ENCODE results near the gene NLGN1. TPM values are rescaled to one million over a fixed set of nuclear protein-coding genes. Genes with fewer than 3 reads are reported as not detected.

NLGN1 gene
- total and polyA plus RNA-seq, 2 of the 13 experiments (the other 11 are each of a cell fraction or from before 2014, with no cell fraction given): not detected

- TF ChIP-seq MNT (IDR thresholded peaks at IDR 0.05): peak; percentile 83
- TF ChIP-seq PRDM15 (CRISPR knock-in tag; IDR thresholded peaks at IDR 0.05): no peak
- TF ChIP-seq, protein P1, sequence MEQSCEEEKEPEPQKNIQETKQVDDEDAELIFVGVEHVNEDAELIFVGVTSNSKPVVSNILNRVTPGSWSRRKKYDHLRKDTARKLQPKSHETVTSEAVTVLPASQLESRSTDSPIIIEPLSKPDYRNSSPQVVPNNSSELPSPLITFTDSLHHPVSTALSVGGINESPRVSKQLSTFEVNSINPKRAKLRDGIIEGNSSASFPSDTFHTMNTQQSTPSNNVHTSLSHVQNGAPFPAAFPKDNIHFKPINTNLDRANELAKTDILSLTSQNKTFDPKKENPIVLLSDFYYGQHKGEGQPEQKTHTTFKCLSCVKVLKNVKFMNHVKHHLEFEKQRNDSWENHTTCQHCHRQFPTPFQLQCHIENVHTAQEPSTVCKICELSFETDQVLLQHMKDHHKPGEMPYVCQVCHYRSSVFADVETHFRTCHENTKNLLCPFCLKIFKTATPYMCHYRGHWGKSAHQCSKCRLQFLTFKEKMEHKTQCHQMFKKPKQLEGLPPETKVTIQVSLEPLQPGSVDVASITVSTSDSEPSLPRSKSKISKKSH (CRISPR knock-in tag; IDR thresholded peaks at IDR 0.05; ENCODE audit: borderline replicate concordance): no peak
- no peak for TF ChIP-seq HMG20A (CRISPR knock-in tag; IDR thresholded peaks at IDR 0.05; ENCODE audit: borderline replicate concordance)
- no peak for TF ChIP-seq TEAD2 (CRISPR knock-in tag; IDR thresholded peaks at IDR 0.05)
- TF ChIP-seq, protein P2, sequence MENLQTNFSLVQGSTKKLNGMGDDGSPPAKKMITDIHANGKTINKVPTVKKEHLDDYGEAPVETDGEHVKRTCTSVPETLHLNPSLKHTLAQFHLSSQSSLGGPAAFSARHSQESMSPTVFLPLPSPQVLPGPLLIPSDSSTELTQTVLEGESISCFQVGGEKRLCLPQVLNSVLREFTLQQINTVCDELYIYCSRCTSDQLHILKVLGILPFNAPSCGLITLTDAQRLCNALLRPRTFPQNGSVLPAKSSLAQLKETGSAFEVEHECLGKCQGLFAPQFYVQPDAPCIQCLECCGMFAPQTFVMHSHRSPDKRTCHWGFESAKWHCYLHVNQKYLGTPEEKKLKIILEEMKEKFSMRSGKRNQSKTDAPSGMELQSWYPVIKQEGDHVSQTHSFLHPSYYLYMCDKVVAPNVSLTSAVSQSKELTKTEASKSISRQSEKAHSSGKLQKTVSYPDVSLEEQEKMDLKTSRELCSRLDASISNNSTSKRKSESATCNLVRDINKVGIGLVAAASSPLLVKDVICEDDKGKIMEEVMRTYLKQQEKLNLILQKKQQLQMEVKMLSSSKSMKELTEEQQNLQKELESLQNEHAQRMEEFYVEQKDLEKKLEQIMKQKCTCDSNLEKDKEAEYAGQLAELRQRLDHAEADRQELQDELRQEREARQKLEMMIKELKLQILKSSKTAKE (CRISPR knock-in tag; IDR thresholded peaks at IDR 0.05; ENCODE audit: borderline replicate concordance): no peak
- no peak for TF ChIP-seq ASH2L (IDR thresholded peaks at IDR 0.05; ENCODE audit: insufficient read length, low read depth, low read length)
Measured at GRCh38 chr3:173688216-173688842, 290.8 kb downstream of the NLGN1 start.

More at GRCh38 chr3:173688216-173688842, 290.8 kb downstream of the NLGN1 start:
- no peaks in the 10 kb centered on the region for H3K4me1 ChIP-seq (ENCODE audit: insufficient read depth, low read length)
- H4K20me1 ChIP-seq (ENCODE audit: insufficient read depth, low read length): no peaks in the 10 kb centered on the region
- no peak overlapping the region for H2AFZ ChIP-seq (ENCODE audit: low read length)
- H3K4me3 ChIP-seq (replicated peaks in 1 of 3; ENCODE audit: insufficient read depth in 1 of 3, low read depth in 2 of 3, low read length in 3 of 3): no peak overlapping the region
- no peak for FAIRE-seq
- H3K9ac ChIP-seq (ENCODE audit: insufficient read depth, low read depth, low read length): no peak overlapping the region
- H3K27ac ChIP-seq (ENCODE audit: extremely low read length, insufficient read depth, low read length): no peak overlapping the region
- no peak overlapping the region for H3K4me2 ChIP-seq (ENCODE audit: low read depth, low read length)
- no TSS peak for BruUV-seq (replicated peaks)
- CTCF ChIA-PET (ENCODE audit: low intra/inter-chr PET ratio, low total read pairs): no interaction called here
- no peak for ATAC-seq
- H3K79me2 ChIP-seq (ENCODE audit: insufficient read depth, low read length): no peaks in the 10 kb centered on the region
- H3K27me3 ChIP-seq (ENCODE audit: control insufficient read depth in 1 of 2, insufficient read depth in 2 of 2, low read length in 2 of 2): no peaks in the 10 kb centered on the region
- no peaks in the 10 kb centered on the region for H3K9me3 ChIP-seq (ENCODE audit: low read length)
- WGBS (ENCODE audit: low lambda C conversion rate): 1% methylated on average over 4 of the region's 4 CpGs
- in situ Hi-C loops (cut with HindIII; ENCODE audit: extremely low pct_ligation_motif_present, low pct_unique_long_range_greater_than_20kb) (no loop called here), intact Hi-C loops (cut with micrococcal nuclease; ENCODE audit: unreplicated experiment) (no loop called here)
- POLR2A ChIA-PET: no interaction called here
- no peaks in the 10 kb centered on the region for H3K36me3 ChIP-seq (replicated peaks in 1 of 2; ENCODE audit: control insufficient read depth in 1 of 2, insufficient read depth in 2 of 2, low read length in 2 of 2)
- no peak for DNase-seq (ENCODE audit: low spot score)
